Fibroblast of lung (primary cell): ENCODE results near the gene WNT3. TPM values are rescaled to one million over a fixed set of nuclear protein-coding genes. Genes with fewer than 3 reads are reported as not detected.
A peak's percentile ranks its signal among the peaks of the same experiment; 100 is the strongest.

Experiments
- DNase-seq, 2 donors: peaks; one replicate each; pipeline versions ENCODE4 v3.0.0 to v3.0.0-alpha.2; 2010; ENCODE audit warnings: low read depth in 2 of 2
- H2AFZ ChIP-seq: 2 replicates; pipeline ENCODE4 v1.5.1; 2012; ENCODE audit warnings: low read length, control low read depth, inconsistent platforms
- H3K27ac ChIP-seq: 2 replicates; pipeline ENCODE4 v1.5.1; 2011; ENCODE audit warnings: low read length, control low read depth; ENCODE audit not compliant: insufficient read depth
- H3K27me3 ChIP-seq: 2 replicates; pipeline ENCODE4 v1.5.1; 2011; ENCODE audit warnings: mild to moderate bottlenecking, low read length; ENCODE audit not compliant: control insufficient read depth, insufficient read depth
- H3K36me3 ChIP-seq: 2 replicates; pipeline ENCODE4 v1.5.1; 2011; ENCODE audit warnings: low read length; ENCODE audit not compliant: control insufficient read depth, insufficient read depth
- H3K4me1 ChIP-seq: 2 replicates; pipeline ENCODE4 v1.5.1; 2011; ENCODE audit warnings: low read length; ENCODE audit not compliant: control insufficient read depth, insufficient read depth; ENCODE audit errors: extremely low read depth
- H3K4me2 ChIP-seq: 2 replicates; pipeline ENCODE4 v1.5.1; 2011; ENCODE audit warnings: low read length, control low read depth; ENCODE audit not compliant: insufficient read depth; ENCODE audit errors: extremely low read depth
- H3K4me3 ChIP-seq, 4 experiments: fragments of 200-600 bp in 1 of 4; sonication (generic) in 1 of 4; replicated peaks in 1 of 4; 2 replicates each; pipeline ENCODE4 v1.5.1; 2011 to 2016; ENCODE audit warnings: low read length in 4 of 4, low read depth in 3 of 4, mild to moderate bottlenecking in 3 of 4, control low read depth in 2 of 4, inconsistent platforms in 1 of 4, mixed read lengths in 1 of 4; ENCODE audit not compliant: insufficient read depth in 1 of 4; ENCODE audit errors: control extremely low read depth in 1 of 4
- H3K79me2 ChIP-seq: 2 replicates; pipeline ENCODE4 v1.5.1; 2012; ENCODE audit warnings: mild to moderate bottlenecking, low read length, inconsistent platforms; ENCODE audit not compliant: control insufficient read depth, insufficient read depth
- H3K9ac ChIP-seq: 2 replicates; pipeline ENCODE4 v1.5.1; 2011; ENCODE audit warnings: mild to moderate bottlenecking, low read length, control low read depth; ENCODE audit not compliant: insufficient read depth
- H3K9me3 ChIP-seq: 2 replicates; pipeline ENCODE4 v1.5.1; 2012; ENCODE audit warnings: low read depth, low read length; ENCODE audit not compliant: control insufficient read depth, insufficient read depth
- H4K20me1 ChIP-seq: 2 replicates; pipeline ENCODE4 v1.5.1; 2011; ENCODE audit warnings: low read length; ENCODE audit not compliant: control insufficient read depth, insufficient read depth; ENCODE audit errors: extremely low read depth
- CTCF ChIP-seq, 2 donors: IDR thresholded peaks in 1 of 2; conservative IDR thresholded peaks in 1 of 2; 1 replicate in 1 of 2; 2 replicates in 1 of 2; pipeline ENCODE4 v1.5.1; 2011 to 2012; ENCODE audit warnings: low read length in 2 of 2, control low read depth in 1 of 2, inconsistent platforms in 1 of 2, low read depth in 1 of 2, mild to moderate bottlenecking in 1 of 2
- EZH2 ChIP-seq: IDR thresholded peaks from 2 replicates; pipeline ENCODE4 v1.5.1; 2012; ENCODE audit warnings: low read length, control low read depth, mild to moderate bottlenecking; ENCODE audit errors: missing control alignments
- polyA plus RNA-seq, 2 donors: library from polyadenylated mRNA; depleted of rRNA in 1 of 2; stranded (reverse) in 1 of 2; unstranded in 1 of 2; fragments of >200 nt; gene quantifications; 2 replicates each; pipeline ENCODE4 v1.2.1, GENCODE V29; 2011 to 2012; ENCODE audit warnings: missing spikeins in 1 of 2
- total RNA-seq: library from RNA; depleted of rRNA; stranded (reverse); fragments of >200 nt; gene quantifications from 2 replicates; pipeline ENCODE4 v1.2.1, GENCODE V29; 2014

Gene WNT3
- total and polyA plus RNA-seq, 2 donors (not counting 1 experiment from before 2014, with no cell fraction given): 1.3 to 1.5 TPM

GRCh38 chr17:46764709-46765401, 53.6 kb downstream of the WNT3 start:
- Histone ChIP-seq H3K9me3 (no peaks in the 10 kb centered on the region), H3K27me3 (no peaks in the 10 kb centered on the region), H3K4me2 (no peak overlapping the region), H3K4me3 (no peak overlapping the region), H2AFZ (no peak overlapping the region), H3K36me3 (peaks cover 1% of the 10 kb centered on the region), H4K20me1 (no peaks in the 10 kb centered on the region), H3K4me1 (peaks cover 12% of the 10 kb centered on the region), H3K79me2 (no peaks in the 10 kb centered on the region), H3K27ac (peak overlapping the region; percentile 34), H3K9ac (no peak overlapping the region)
- peak; percentile 69 to 93 for DNase-seq
- no peak for TF ChIP-seq EZH2
- no peak for TF ChIP-seq CTCF (conservative IDR thresholded peaks at IDR 0.05 in 1 of 2, IDR thresholded peaks at IDR 0.05 in 1 of 2; ENCODE audit: low read depth in 1 of 2, low read length in 2 of 2)

- peak overlapping the region; percentile 26 for H3K27ac ChIP-seq
- no peak overlapping the region for H3K9ac ChIP-seq
- H3K9me3 ChIP-seq: no peaks in the 10 kb centered on the region
- H2AFZ ChIP-seq: no peak overlapping the region
- H3K4me2 ChIP-seq: no peak overlapping the region
- TF ChIP-seq CTCF (conservative IDR thresholded peaks at IDR 0.05 in 1 of 2, IDR thresholded peaks at IDR 0.05 in 1 of 2; ENCODE audit: low read depth in 1 of 2, low read length in 2 of 2): no peak
- no peak for TF ChIP-seq EZH2
- H3K36me3 ChIP-seq: peaks cover 1% of the 10 kb centered on the region
- no peaks in the 10 kb centered on the region for H4K20me1 ChIP-seq
- no peaks in the 10 kb centered on the region for H3K79me2 ChIP-seq
- no peaks in the 10 kb centered on the region for H3K27me3 ChIP-seq
- H3K4me1 ChIP-seq: peaks cover 12% of the 10 kb centered on the region
- no peak overlapping the region for H3K4me3 ChIP-seq
- no peak for DNase-seq
Measured at GRCh38 chr17:46764000-46764708, 54.3 kb downstream of the WNT3 start.

- H3K4me2 ChIP-seq: no peak overlapping the region
- no peaks in the 10 kb centered on the region for H4K20me1 ChIP-seq
- DNase-seq: no peak
- H2AFZ ChIP-seq: no peak overlapping the region
- H3K9me3 ChIP-seq: no peaks in the 10 kb centered on the region
- H3K79me2 ChIP-seq: no peaks in the 10 kb centered on the region
- H3K36me3 ChIP-seq: peaks cover 1% of the 10 kb centered on the region
- H3K4me3 ChIP-seq: no peak overlapping the region
- H3K27ac ChIP-seq: no peak overlapping the region
- H3K4me1 ChIP-seq: peaks cover 12% of the 10 kb centered on the region
- no peak overlapping the region for H3K9ac ChIP-seq
- TF ChIP-seq CTCF (conservative IDR thresholded peaks at IDR 0.05 in 1 of 2, IDR thresholded peaks at IDR 0.05 in 1 of 2; ENCODE audit: low read depth in 1 of 2, low read length in 2 of 2): no peak
- TF ChIP-seq EZH2: no peak
- H3K27me3 ChIP-seq: no peaks in the 10 kb centered on the region
Measured at GRCh38 chr17:46763416-46763815, 55.1 kb downstream of the WNT3 start.
